GM19467 (cell line): ENCODE results near the gene ZNF516.
A peak's percentile ranks its signal among the peaks of the same experiment; 100 is the strongest.

Experiments
- ATAC-seq: cut with Tn5 transposase; IDR thresholded peaks from one replicate; pipeline ENCODE4 v1.9.1; 2021; ENCODE audit warnings: mild to moderate bottlenecking, moderate library complexity; ENCODE audit not compliant: unreplicated experiment

Gene ZNF516

GRCh38 chr18:76349067-76349715 lies 145.9 kb downstream of the ZNF516 start:
- ATAC-seq = peak; percentile 68

GRCh38 chr18:76348267-76349066 lies 146.6 kb downstream of the ZNF516 start:
- no peak for ATAC-seq

DNA sequence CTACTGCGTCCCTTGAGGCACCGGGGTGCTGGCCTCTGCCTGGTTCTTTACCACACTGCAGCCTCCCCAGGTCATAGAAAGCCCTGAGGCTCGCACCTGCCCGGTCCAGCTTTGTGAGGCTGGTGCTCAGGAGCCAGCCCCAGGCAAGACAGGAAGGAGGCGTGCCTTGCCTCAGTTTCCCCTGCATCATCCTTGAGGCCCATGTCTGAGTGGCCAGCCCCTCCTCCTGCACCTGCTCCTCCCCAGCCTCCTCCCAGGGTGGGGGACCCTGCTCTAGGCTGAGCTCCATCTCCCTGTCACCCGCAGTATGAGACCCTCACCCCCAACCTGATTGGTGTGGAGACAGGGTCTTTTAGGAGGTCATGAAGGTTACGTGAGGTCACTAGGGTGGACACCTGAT lies 147.7 kb downstream of the ZNF516 start:
- ATAC-seq = no peak

DNA sequence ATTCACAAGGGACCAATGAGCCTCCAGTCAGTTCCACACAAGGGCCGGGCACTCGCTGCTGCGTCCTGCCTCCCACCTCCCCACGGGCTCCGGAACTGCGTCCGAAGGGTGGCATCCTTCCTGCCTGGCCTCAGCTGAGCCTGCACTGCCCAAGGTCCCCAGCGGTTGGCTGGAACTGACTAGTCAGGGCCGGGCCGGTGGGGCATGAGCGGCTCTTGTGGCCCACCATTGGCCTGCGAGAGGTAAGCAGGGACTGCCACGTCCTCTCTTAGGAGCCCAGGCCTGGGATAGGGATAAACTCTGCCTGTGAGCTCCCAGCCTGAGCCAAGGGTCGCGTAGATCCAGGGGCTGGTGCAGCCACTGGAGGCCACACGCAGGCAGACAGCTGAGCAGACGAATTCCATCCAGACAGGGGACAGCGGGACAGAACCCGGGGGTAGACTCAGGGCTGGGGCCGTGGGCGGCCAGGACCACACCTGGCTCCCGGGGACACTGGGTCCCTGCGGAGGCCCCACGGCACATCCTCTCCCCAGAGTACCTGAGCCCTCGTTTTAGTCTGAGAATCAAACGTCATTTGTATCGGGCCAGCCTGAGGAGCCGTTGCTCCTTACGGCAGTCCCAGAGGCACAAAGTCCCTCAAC lies 148.4 kb downstream of the ZNF516 start:
- ATAC-seq = no peak

- ATAC-seq = no peak
Measured at GRCh38 chr18:76345901-76346300, 149.1 kb downstream of the ZNF516 start.

DNA sequence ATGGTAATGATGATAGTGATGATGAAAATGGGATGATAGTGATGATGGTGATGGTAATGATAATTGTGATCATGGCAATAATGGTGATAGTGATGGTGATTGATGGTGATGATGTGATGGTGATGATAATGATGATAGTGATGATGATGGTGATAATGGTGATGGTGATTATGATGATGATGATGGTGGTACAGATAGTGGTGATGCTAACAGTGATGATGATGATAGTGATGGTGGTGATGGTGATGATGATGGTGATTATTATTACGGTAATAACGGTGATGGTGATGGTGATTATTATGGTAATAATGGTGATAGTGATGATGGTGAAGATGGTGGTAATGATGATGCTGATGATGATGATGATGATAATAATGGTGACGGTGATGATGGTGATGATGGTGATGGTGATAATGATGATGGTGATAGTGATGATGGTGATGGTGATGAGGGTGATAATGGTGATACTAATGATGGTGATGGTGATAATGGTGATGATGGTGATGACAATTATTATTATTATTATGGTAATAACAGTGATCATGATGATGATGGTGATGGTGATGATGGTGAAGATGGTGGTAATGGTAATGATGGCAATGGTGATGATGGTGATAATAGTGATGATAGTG lies 151.0 kb downstream of the ZNF516 start:
- ATAC-seq = no peak

DNA sequence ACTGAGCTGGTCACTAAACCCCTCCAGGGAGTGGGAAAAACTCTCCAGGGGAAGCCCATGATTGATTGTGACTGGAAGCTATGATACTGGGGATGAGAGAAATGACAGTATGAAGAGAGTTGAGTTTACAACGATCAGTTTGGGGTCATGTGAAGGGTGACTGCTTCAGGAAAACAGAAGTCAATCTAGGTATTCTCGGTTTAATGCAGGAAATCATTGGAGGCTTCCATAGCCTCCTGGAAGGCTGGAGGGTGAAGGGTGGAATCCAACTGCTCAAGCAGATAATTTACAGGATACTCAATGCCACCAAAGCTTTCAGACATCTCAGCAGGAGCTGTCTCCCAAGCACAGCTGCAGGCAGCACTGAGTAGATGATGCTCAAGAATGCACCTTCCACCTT lies 154.6 kb downstream of the ZNF516 start:
- no peak for ATAC-seq

DNA sequence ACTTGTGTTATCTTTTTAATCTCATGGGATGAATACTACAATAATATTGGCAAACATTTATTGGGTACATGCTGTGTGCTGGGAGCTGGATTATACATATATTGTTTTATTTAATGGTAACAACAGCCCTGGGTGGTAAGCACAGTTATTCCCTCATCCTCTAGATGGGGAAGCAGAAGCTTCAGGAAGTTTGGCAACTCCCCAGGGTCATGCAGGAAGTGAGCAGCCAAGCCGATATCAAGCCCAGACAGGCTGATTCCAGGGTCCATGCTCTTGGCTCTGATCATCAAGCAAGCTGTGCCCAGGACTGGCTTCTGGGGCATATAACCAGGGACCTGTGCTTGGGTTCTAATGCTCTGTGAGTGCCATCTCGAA lies 155.8 kb downstream of the ZNF516 start:
- ATAC-seq = no peak

DNA sequence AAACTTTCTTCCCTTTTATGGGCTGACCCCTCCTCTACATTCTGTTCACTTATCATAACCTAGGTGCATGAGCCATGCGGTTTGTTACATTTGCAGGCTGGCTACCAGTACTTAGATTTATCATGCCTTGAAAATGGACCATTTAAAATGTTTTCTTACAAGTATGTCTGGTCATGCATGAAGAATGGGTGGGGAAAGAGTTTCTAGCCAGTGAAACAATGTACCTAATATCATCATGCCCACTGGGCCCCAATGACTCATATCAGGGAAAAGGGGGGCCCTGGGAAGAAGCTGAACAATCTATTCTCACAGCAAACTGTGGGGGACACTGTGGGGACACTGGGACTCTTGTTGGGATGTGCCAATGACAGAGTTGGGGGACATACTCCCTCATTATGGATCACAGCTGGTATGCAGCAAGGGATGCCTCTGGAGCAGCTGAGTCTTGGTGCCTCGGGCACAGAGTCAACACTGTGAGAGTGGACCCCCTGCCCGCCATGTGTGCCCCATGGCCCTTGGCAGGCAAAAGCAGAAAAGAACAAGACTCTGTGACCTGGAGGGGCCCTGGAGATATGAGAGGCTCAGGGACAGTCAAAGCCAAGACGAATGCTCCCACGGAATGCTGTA lies 156.3 kb downstream of the ZNF516 start:
- no peak for ATAC-seq

- ATAC-seq = no peak
Measured at GRCh38 chr18:76338088-76338487, 157.0 kb downstream of the ZNF516 start.

GRCh38 chr18:76335859-76336640 lies 159.0 kb downstream of the ZNF516 start:
- ATAC-seq = no peak

- no peak for ATAC-seq
Measured at GRCh38 chr18:76328140-76328539, 166.9 kb downstream of the ZNF516 start.

DNA sequence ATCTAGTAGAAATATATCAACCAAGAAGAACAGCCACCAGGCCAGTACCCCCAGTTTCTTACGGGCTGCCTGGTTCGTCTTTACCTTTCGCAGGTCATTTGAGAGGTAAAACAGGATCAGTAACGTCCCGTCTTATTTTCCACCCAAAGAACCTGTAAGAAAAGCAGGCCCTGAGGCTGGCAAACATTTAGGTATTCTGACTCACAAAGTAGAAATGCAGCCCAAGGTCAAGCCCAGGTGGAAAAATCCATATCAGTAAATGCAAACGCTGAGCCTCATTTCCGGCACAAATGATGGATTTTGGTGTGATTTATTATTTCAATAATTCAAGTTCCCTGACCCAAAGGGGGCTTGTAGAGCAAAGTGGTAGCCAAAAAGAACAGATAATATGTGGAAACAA lies 171.2 kb downstream of the ZNF516 start:
- ATAC-seq = no peak

DNA sequence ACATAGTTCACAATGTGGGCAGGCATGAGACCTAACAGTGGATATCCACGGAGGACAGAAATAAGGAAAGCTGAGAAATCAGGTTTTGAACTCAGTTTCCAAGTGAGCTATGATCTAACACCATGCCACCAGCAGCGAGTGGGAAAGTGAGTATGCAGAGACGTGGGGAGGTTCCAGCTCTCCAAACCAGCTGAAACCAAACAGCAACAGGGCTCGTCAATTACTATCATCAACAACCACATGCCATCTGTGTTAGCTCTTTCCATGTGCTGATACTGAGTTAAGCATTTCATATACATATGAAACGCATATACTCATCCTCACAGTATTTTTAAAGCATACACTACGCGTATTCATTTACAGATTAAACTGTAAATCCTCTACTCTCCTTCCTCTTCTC lies 172.4 kb downstream of the ZNF516 start:
- ATAC-seq = no peak

- no peak for ATAC-seq
Measured at GRCh38 chr18:76319366-76319765, 175.7 kb downstream of the ZNF516 start.

- ATAC-seq = no peak
Measured at GRCh38 chr18:76318607-76319006, 176.4 kb downstream of the ZNF516 start.

- no peak for ATAC-seq
Measured at GRCh38 chr18:76317136-76317535, 177.9 kb downstream of the ZNF516 start.

DNA sequence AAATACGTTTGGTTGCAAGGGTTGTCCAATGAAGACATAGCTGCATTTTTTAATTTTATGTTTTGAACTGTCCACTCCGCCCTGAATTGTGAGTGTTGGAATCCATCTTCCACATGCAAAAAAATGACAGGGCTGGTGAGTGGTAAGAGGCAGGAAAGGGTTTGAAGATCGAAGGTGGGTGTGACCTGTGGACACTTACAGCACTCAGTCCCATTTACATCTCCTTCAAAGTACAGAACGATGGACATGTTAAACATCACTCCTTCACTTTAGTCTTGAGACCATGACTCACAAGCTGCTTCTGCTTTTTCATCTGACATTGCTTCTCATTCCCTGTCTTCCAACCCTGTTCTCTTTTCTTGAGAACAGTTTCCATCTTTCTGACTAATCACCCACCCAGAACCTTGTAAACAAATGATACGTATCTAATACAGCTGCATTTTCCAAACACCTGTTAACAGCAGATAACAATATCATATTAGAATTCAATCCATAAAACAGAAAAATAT lies 179.3 kb downstream of the ZNF516 start:
- no peak for ATAC-seq

DNA sequence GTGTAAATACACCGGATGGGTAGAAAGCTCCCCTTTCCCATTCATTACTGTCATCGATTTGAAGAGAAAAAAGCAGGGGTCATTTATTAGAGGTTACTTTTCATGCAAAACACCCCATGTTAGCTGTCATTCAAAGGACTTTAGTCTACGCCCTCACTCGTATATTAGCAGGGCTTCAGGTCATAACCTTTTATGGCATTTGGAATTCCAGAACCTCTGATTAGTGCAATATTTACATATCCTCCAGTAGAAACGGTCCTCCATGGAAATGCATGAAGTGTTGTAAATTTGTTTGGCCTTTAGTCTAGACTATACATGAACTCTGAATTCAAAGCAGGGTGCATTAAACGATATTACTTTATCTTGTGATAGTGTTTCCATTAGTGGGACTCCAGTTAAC lies 180.5 kb downstream of the ZNF516 start:
- ATAC-seq = no peak

- no peak for ATAC-seq
Measured at GRCh38 chr18:76314015-76314414, 181.0 kb downstream of the ZNF516 start.
